ENCODE results near the gene KRT71.

DNA sequence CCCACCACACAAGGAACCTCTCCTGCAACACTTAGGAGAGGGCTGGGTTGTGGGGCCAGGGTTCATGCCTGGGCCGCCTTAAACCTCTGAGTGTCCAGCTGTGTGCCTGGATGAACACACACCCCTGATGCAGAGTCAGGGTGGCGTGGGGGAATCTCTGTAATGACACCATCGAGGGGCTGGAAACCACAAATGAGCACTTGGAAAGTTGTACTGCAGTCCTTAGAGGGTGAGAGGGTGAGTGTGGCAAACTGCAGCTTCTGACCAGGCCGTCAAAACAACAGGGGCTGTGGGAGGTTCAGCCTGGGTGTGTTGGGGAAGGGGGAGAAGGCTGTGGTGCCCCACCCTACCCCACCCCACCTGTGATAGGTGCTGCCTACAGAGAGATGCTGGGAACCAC lies 20.3 kb downstream of the KRT71 start:
- TF ChIP-seq, protein P1, sequence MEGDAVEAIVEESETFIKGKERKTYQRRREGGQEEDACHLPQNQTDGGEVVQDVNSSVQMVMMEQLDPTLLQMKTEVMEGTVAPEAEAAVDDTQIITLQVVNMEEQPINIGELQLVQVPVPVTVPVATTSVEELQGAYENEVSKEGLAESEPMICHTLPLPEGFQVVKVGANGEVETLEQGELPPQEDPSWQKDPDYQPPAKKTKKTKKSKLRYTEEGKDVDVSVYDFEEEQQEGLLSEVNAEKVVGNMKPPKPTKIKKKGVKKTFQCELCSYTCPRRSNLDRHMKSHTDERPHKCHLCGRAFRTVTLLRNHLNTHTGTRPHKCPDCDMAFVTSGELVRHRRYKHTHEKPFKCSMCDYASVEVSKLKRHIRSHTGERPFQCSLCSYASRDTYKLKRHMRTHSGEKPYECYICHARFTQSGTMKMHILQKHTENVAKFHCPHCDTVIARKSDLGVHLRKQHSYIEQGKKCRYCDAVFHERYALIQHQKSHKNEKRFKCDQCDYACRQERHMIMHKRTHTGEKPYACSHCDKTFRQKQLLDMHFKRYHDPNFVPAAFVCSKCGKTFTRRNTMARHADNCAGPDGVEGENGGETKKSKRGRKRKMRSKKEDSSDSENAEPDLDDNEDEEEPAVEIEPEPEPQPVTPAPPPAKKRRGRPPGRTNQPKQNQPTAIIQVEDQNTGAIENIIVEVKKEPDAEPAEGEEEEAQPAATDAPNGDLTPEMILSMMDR (IDR thresholded peaks at IDR 0.05; ENCODE audit: low read depth, low read length) = no peak
- no peak for TF ChIP-seq EZH2phosphoT487 (IDR thresholded peaks at IDR 0.05; ENCODE audit: low read depth)

All from OCI-LY3 (cell line).